ENCODE results near the gene CIDEB. TPM values are rescaled to one million over a fixed set of nuclear protein-coding genes. Genes with fewer than 3 reads are reported as not detected.

Gene CIDEB
- total RNA-seq, 2 donors from 2014 or later = 19.1 to 34.0 TPM

DNA sequence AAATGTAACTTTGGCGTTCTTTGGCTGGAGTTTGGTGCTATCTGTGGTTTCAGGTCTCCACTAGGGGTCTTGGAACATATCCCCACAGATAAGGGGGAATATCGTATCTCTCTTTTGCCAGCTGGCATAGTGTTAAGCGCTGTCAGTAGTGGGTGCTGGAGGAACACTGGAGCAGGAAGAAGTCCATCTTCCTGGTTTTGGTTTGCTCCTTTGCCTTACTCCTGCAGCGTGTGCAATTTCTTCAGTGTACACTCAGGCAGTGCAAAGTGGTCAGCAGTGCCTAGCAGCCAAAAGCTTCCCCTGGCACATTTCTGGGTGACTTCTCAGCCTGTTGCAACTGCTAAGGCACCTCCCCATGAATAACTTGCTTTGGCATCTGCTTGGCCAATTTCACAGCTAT, 43.7 kb upstream of the CIDEB start:
- H3K9me3 ChIP-seq = no peaks in the 10 kb centered on the region
- no peak overlapping the region for H3K27ac ChIP-seq
- no peak for DNase-seq
- no peak for ATAC-seq
- peaks cover 3% of the 10 kb centered on the region for H3K4me1 ChIP-seq
- H3K4me3 ChIP-seq = no peak overlapping the region
- H3K27me3 ChIP-seq = no peaks in the 10 kb centered on the region
- intact Hi-C loops (cut with DNase I) = no loop called here
- WGBS, 2 donors = 11 to 15% methylated on average over 4 of the region's 4 CpGs
- no peak for TF ChIP-seq POLR2A (IDR thresholded peaks at IDR 0.05)
- TF ChIP-seq, protein P1, sequence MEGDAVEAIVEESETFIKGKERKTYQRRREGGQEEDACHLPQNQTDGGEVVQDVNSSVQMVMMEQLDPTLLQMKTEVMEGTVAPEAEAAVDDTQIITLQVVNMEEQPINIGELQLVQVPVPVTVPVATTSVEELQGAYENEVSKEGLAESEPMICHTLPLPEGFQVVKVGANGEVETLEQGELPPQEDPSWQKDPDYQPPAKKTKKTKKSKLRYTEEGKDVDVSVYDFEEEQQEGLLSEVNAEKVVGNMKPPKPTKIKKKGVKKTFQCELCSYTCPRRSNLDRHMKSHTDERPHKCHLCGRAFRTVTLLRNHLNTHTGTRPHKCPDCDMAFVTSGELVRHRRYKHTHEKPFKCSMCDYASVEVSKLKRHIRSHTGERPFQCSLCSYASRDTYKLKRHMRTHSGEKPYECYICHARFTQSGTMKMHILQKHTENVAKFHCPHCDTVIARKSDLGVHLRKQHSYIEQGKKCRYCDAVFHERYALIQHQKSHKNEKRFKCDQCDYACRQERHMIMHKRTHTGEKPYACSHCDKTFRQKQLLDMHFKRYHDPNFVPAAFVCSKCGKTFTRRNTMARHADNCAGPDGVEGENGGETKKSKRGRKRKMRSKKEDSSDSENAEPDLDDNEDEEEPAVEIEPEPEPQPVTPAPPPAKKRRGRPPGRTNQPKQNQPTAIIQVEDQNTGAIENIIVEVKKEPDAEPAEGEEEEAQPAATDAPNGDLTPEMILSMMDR (IDR thresholded peaks at IDR 0.05) = no peak
- no peaks in the 10 kb centered on the region for H3K36me3 ChIP-seq (replicated peaks in 1 of 2; ENCODE audit: insufficient read depth in 1 of 2, low read depth in 2 of 2)

DNA sequence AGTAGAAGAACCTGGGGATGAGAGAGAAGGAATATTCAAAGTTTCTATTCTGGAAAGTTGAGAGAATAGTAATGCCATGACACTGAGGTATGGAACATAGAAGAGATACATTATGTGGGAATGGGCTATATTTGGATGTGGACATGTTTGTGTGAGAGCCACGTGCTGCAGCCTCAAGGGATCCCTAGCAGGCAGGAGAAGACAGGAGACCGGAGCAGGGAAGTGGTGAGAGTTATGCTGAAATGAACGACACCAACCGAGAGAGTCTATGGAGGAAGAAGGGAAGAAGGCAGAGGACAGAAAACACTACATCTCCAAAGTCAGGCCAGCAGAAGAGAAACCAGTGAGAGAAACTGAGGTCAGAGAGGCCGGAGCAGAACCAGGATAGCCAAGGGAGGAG, 42.0 kb upstream of the CIDEB start:
- WGBS, 2 donors = 62 to 73% methylated on average over 5 of the region's 5 CpGs
- Histone ChIP-seq H3K4me3 (no peak overlapping the region), H3K4me1 (peaks cover 3% of the 10 kb centered on the region), H3K27me3 (no peaks in the 10 kb centered on the region), H3K36me3 (replicated peaks in 1 of 2; ENCODE audit: insufficient read depth in 1 of 2, low read depth in 2 of 2) (no peaks in the 10 kb centered on the region), H3K27ac (no peak overlapping the region), H3K9me3 (no peaks in the 10 kb centered on the region)
- DNase-seq = no peak
- intact Hi-C loops (cut with DNase I) = no loop called here
- no peak for TF ChIP-seq POLR2A (IDR thresholded peaks at IDR 0.05)
- TF ChIP-seq, protein P1 (IDR thresholded peaks at IDR 0.05) = no peak
- no peak for ATAC-seq

DNA sequence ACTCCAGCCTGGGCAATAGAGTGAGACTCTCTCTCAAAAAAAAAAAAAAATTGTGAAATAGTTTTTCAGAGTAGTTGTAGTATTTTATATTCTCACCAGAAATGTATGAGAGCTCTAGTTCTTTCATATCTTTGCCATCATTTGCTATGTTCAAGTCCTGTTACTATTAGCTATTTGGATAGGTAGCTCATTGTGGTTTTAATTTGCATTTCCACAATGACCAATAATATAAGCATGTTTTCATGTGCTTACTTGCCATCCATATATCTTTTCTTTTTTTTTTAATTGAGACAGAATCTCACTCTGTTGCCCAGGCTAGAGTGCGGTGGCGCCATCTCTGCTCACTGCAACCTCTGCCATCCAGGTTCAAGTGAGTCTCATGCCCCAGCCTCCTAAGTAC, 40.4 kb upstream of the CIDEB start:
- DNase-seq (no peak), ATAC-seq (no peak)
- H3K27ac ChIP-seq = no peak overlapping the region
- no peaks in the 10 kb centered on the region for H3K27me3 ChIP-seq
- intact Hi-C loops (cut with DNase I) = no loop called here
- H3K4me1 ChIP-seq = peaks cover 3% of the 10 kb centered on the region
- no peaks in the 10 kb centered on the region for H3K9me3 ChIP-seq
- no peak for TF ChIP-seq POLR2A (IDR thresholded peaks at IDR 0.05)
- TF ChIP-seq, protein P1 (IDR thresholded peaks at IDR 0.05) = no peak
- H3K36me3 ChIP-seq (replicated peaks in 1 of 2; ENCODE audit: insufficient read depth in 1 of 2, low read depth in 2 of 2) = no peaks in the 10 kb centered on the region
- 96% methylated on average over 2 of the region's 2 CpGs for WGBS, 2 donors
- H3K4me3 ChIP-seq = no peak overlapping the region

DNA sequence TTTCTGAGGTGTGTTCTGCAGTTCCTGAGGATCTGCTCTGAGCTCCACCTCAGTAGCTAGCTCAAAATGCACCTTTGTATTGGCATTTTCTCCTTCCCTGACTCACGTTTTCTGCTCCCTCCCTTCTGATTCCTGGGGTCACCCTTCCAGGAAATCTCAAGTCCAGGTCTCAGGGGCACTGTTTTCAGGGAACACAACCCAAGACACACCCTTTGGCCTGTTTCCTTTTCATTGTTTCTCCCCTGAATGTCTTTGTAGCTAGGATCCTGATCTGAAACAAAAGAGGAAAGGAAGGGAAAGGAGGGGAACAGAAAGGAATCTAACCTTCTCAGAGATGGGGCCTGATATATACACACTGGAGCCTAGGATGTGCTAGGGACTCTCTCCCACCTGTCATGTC, 39.4 kb upstream of the CIDEB start:
- H3K27ac ChIP-seq = no peak overlapping the region
- no peak for DNase-seq
- H3K9me3 ChIP-seq = no peaks in the 10 kb centered on the region

More for the DNA sequence above, 39.4 kb upstream of the CIDEB start:
- WGBS, 2 donors = 50 to 58% methylated on average over 1 of the region's 1 CpG
- Histone ChIP-seq H3K4me3 (no peak overlapping the region), H3K27me3 (no peaks in the 10 kb centered on the region), H3K4me1 (peaks cover 3% of the 10 kb centered on the region), H3K36me3 (replicated peaks in 1 of 2; ENCODE audit: insufficient read depth in 1 of 2, low read depth in 2 of 2) (no peaks in the 10 kb centered on the region)
- TF ChIP-seq POLR2A (IDR thresholded peaks at IDR 0.05) = no peak
- TF ChIP-seq, protein P1 (IDR thresholded peaks at IDR 0.05) = no peak
- ATAC-seq = no peak
- intact Hi-C loops (cut with DNase I) = no loop called here

All from body of pancreas (tissue), 4 donors.